HG03175 (cell line): Measurements from ENCODE around the gene PEX11G.
"Not testable (repeated sequence)": the region's sequence is repeated elsewhere in the genome, so short reads cannot be mapped to it uniquely, and the experiment has no call there.

ENCODE experiments used
- ATAC-seq: cut with Tn5 transposase; IDR thresholded peaks from one replicate; pipeline ENCODE4 v1.9.1; 2021; ENCODE audit warnings: mild to moderate bottlenecking, moderate library complexity; ENCODE audit not compliant: unreplicated experiment

PEX11G gene

DNA sequence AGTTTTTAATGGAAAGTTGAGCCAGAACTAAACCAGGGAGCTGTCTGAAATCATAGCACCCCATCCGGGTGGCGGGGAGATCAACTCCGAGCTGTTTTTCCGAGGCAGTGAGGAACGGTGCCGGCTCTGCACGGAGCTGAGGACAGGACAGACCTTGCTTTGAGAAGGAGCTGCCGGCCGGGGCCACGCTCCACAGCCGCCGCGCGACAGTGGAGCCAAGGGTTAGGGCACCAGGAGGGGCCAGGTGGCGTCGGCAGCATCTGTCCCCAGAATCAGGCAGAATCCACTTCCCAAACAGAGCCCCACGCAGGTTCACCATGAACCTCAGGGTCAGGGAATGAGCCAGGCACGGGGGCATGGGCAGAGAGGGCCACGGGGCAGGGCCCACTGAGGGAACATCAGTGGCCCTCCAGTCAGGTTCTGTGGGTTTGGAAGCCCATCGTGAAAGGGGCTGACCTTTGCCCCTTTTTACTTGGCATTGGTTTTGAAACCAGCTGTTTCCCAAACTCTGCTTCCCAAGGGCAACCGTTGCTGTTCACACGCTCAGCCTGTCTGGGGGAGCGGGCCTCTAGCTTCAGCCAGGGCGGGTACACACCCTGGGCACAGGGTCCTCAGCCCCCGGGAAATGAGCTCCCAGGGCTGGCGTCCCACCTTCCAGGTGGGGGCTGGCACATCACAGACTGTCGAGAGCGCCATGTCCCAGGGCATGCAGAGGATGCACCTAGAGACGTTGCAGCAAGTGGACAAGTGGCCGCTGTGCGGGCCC lies 18.1 kb downstream of the PEX11G start:
- no peak for ATAC-seq

DNA sequence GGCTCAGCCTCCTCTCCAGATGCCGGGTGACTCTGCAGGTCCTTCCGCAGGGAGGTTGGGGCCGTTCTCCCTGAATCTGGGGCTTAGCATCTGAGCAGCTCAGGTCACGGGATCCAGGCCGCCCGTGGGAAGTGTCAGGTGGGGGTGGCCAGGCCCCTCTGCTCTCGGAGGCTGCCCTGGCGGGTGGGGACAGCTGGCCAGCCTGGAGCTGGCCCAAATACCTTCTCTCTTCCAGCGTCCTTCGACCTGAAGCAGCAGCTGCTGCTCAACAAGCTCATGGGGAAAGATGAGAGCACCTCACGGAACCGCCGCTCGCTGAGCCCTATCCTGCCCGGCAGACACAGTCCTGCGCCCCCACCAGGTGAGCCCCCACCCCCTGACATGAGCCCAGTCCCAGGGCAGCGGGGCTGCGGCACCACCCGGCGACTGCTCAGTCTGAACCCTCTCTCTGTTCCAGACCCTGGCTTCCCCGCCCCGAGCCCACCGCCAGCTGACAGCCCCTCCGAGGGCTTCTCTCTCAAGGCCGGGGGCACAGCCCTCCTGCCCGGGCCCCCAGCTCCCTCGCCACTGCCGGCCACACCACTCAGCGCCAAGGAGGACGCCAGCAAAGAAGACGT lies 19.1 kb downstream of the PEX11G start:
- ATAC-seq = no peak

DNA sequence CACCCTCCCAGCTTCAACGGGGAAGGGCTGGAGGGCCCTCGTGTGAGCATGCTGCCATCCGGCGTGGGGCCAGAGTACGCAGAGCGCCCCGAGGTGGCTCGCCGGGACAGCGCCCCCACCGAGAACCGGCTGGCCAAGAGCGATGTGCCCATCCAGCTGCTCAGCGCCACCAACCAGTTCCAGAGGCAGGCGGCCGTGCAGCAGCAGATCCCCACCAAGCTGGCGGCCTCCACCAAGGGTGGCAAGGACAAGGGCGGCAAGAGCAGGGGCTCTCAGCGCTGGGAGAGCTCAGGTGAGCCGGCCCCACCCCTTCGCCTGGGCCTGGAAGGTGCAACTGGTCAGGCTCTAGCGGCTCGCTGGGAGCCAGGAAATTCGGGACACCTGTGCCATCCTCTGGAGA lies 20.0 kb downstream of the PEX11G start:
- no peak for ATAC-seq

DNA sequence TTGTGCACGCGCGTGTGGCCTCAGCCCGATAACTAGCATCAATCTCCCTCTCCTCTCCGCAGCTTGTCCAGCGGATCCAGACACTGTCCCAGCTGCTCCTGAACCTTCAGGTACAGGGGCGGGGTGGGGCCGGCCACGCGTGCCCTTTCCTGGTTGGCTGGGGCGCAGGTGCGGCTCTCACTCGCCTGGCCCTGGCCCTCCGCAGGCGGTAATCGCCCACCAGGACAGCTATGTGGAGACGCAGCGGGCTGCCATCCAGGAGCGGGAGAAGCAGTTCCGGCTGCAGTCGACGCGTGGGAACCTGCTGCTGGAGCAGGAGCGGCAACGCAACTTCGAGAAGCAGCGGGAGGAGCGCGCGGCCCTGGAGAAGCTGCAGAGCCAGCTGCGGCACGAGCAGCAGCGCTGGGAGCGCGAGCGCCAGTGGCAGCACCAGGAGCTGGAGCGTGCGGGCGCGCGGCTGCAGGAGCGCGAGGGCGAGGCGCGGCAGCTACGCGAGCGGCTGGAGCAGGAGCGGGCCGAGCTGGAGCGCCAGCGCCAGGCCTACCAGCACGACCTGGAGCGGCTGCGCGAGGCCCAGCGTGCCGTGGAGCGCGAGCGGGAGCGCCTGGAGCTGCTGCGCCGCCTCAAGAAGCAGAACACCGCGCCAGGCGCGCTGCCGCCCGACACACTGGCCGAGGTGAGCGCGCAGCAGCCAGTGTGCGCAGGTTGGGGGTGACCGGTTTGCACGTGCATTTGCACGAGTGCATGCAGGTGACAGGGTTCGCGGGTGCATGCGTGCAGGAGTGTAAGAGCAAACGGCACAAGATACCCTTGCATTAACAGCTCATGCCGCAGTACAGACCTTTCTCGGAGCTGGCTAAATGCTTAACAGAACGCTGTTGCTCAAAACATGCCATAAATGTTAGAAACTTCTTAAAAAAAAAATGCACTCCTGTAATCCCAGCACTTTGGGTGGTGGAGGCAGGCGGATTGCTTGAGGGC lies 21.5 kb downstream of the PEX11G start:
- no peak for ATAC-seq

DNA sequence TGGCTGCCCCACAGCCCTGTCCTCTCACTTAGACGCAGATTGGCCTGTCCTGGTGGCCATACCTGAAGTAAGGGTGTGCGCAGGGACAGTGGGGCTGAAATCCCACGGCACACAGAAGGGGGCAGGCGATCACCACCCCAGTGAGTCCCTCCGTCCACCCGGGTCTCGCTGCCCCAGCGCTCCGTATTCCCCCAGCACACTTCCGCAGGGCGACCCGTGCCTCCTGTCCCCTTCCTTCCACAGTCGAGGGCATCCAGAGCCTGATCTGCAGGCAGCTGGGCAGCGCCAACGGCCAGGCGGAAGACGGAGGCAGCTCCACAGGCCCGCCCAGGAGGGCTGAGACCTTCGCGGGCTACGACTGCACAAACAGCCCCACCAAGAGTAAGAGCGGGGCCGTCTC lies 25.3 kb downstream of the PEX11G start:
- no peak for ATAC-seq

DNA sequence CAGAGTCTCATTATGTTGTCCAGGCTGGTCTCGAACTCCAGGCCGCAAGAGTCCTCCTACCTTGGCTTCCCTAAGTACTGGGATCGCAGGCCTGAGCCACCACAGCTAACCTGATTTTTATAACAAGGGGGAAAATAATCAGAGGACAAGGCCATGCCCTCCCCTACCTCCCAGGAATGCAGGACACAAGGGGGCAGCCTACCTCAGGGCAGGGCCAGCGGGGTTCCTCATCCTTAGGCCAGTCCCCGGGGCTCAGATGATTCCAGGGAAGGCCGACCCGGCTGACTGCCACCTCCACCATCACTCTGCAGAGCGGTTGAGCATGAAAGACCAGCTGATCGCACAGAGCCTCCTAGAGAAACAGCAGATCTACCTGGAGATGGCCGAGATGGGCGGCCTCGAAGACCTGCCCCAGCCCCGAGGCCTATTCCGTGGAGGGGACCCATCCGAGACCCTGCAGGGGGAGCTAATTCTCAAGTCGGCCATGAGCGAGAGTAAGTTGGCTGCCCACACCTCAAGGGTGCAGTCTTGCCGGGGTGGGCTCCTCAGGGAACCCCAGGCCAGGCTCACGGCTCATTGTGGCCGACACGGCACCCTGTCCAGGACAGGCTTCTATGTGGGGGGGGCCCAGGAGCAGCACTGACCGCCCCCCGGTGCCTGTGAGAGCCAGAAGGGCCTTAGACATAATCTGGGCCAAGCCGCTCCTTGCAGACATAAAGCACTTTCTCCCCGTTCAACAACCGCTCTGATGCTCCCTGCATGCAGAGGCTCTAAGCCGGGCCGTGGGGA lies 26.8 kb downstream of the PEX11G start:
- ATAC-seq = no peak

DNA sequence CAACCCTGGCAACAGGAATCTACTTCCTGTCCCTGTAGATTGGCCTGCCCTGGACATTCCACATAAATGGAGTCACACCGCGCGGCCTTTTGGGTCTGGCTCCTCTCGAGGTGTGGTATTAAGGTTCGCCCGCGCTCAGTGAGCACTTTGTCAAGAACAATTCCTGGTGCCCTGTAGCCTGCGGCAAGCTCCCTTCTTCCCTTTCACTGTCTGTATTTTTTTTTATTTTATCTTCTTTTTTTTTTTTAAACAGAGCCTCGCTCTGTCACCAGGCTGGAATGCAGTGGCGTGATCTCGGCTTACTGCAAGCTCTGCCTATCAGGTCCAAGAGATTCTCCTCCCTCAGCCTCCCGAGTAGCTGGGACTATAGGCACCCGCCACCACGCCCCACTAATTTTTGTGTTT lies 28.3 kb downstream of the PEX11G start:
- no peak for ATAC-seq

DNA sequence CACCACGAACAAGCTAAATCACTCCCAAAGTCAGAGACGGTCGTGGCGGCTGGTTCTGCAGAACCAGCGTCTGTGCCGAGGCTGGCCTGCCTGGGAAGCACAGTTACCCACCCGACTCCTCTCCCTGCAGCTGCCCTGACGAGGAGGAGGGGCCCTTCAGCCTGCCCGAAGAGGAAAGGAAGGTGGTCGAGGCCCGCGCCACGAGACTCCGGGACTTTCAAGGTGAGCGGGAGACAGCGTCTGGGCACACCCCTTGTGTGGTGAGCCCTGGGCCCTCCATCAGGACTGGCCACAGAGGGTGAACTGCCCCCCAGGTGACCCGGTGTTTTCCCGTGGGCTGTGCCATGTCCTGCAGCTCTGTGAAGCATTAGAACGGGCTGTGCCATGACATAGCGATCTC lies 29.1 kb downstream of the PEX11G start:
- ATAC-seq = no peak

DNA sequence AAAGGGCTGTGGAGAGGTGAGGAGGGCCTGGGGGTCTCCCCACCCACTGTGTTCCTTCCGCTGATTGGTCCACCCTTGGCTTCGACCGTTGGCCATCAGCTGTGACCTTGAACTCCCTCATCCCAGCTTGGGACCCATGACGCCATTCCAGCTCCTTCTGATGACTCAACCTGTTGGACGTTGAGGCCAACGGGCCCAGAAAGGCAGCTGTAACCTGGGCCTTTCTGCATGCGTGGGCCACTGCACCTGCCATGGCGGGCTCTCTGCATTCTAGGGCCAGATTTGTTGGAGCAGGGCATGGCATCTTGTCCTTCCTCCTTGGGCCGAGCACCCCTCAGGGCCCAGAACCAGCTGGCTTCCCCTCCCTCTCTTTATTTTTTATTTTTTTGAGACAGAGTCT lies 30.2 kb downstream of the PEX11G start:
- no peak for ATAC-seq

DNA sequence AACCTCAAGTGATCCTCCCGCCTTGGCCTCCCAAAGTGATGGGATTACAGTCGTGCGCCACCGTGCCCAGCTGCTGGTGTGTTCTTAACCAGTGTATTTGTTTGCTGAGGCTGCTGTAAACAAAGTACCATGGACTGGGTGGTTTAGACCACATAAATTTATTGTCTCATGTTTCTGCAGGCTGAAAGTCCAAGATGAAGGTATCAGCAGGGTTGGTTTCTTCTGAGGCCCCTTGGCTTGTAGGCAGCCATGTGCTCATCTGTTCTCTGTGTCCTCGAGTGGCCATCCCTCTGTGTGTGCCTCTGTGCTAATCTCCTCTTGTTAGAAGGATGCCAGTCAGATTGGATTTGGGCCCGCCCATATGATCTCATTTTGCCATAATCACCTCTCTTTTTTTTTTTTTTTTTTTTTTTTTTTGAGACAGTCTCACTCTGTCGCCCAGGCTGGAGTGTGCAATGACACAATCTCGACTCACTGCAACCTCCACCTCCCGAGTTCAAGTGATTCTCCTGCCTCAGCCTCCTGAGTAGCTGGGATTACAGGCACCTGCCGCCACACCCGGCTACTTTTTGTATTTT lies 31.8 kb downstream of the PEX11G start:
- ATAC-seq = no peak

DNA sequence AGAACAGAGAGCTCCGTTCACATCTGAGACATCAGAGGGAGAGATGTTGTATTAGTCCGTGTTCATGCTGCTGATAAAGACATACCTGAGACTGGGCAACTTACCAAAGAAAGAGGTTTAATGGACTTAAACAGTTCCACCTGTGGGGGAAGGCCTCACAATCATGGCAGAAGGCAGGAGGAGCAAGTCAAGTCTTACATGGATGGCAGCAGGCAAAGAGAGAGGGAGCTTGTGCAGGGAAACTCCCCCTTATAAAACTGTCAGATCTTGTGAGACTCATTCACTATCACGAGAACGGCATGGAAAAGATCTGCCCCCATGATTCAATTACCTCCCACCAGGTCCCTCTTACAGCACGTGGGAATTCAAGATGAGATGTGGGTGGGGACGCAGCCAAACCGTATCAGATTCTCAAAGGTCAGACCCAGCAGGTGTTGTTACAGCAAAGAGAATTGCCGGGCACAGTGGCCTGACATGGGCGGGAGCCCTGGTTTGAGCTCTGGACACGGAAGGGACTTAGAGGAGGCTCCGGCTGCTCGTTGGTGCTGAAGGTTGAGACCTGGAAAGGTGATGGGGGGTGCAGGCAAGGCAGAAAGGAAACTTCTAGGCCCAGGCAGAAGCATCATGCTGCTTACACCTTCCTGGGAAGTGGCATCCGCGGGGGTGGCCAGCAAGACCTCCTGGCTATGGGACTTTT lies 33.1 kb downstream of the PEX11G start:
- no peak for ATAC-seq

DNA sequence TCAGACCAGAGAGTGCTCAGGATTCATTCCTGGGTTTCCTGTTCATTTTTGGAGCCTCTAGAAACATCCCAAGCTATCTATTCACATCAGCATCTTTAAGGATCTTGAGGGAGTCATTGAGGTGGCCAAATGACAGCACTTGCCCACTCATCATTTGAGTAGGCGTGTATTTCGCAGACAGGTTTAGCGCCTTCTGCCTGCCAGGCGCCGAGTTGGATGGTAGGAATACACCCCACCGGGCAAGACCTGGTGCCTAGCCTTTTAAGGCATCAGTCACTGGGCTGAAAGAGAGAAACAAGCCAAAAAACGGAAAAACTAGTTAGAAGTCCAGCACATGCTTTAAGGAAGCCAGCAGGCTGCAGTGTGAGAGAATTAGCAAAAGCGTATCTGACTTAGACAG lies 33.8 kb downstream of the PEX11G start:
- no peak for ATAC-seq

DNA sequence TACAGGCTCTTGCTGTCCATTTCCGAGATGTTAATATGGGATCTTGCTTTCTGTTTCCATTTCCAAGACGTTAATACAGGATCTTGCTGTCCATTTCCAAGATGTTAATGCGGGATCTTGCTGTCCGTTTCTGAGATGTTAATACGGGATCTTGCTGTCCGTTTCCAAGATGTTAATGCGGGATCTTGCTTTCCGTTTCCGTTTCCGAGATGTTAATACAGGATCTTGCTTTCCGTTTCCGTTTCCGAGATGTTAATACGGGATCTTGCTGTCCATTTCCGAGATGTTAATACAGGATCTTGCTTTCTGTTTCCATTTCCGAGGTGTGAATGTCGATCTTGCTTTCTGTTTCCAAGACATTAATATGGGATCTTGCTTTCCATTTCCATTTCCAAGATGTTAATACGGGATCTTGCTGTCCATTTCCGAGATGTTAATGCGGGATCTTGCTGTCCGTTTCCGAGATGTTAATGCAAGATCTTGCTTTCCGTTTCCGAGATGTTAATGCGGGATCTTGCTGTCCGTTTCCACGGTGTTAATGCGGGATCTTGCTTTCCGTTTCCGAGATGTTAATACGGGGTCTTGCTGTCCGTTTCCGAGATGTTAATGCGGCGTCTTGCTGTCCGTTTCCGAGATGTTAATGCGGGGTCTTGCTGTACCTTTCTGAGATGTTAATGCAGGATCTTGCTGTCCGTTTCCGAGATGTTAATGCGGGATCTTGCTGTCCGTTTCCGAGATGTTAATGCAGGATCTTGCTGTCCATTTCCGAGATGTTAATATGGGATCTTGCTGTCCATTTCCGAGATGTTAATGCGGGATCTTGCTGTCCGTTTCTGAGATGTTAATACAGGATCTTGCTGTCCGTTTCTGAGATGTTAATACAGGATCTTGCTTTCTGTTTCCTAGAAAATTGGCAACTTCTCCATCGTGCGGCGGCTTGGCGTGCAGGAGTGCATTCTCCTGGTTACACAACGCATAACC lies 38.3 kb downstream of the PEX11G start:
- no peak for ATAC-seq

DNA sequence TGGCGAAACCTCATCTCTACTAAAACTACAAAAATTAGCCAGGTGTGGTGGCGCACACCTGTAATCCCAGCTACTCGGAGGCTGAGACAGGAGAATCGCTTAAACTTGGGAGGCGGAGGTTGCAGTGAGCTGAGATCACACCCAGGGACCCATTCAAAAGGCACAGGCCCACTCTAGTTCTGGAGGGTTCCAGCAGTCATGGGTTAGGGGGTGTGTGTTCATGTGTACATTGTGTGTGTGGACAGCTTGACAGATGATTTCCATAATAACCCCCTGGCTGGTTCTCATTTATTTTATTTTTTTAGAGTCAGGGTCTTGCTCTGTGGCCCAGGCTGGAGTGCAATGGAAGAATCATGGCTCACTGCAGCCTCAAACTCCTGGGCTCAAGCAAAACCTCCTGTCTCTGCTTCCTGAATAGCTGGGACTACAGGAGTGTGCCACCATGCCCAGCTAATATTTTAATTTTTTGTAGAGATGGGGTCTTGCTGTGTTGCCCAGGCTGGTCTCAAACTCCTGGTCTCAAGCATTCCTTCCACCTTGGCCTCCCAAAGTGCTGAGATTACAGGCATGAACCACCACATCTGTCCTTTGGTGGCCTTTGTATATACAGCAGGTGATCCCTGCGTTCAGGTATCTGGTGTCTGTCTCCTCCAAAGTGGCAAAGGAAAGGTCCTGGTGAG lies 39.3 kb downstream of the PEX11G start:
- not testable (repeated sequence) for ATAC-seq

DNA sequence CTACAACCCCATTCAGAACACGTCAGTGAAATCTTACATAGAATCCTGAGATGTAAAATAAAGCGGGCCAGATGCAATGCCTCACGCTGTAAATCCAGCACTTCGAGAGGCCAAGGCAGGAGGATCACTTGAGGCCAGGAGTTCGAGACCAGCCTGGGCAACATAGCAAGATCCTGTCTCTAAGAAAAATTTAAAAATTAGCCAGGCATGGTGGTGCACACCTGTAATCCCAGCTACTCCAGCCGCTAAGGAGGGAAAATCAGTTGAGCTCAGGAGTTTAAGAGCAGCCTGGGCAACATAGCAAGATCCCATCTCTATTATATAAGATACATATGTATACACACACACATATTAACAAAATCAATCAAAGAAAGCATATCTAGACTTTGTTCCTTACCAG lies 41.2 kb downstream of the PEX11G start:
- ATAC-seq = no peak

DNA sequence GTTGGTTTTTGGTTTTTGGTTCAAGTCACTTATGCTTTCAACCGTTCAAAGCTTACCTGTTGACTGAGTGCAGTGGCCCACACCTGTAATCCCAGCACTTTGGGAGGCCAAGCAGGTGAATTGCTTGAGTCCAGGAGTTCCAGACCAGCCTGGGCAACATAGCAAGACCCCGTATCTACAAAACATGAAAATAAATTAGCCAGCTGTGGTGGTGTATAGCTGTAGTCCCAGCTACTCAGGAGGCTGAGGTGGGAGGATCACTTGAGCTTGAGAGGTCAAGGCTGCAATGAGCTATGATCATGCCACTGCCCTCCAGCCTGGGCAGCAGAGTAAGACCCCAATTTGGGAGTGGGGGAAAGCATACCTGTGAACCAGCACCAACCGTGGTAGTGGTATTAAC lies 43.7 kb downstream of the PEX11G start:
- no peak for ATAC-seq

DNA sequence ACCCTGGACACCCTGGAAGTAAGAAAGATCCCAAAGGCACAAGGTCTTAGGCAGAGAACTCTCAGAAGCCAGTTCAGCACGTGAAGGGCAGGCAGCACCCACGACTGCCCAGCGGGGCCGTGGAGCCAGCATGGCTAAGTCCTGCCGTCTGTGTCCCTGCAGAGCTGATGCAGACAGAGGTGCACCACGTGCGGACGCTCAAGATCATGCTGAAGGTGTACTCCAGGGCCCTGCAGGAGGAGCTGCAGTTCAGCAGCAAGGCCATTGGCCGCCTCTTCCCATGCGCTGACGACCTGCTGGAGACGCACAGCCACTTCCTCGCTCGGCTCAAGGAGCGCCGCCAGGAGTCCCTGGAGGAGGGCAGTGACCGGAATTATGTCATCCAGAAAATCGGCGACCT lies 44.8 kb downstream of the PEX11G start:
- no peak for ATAC-seq

DNA sequence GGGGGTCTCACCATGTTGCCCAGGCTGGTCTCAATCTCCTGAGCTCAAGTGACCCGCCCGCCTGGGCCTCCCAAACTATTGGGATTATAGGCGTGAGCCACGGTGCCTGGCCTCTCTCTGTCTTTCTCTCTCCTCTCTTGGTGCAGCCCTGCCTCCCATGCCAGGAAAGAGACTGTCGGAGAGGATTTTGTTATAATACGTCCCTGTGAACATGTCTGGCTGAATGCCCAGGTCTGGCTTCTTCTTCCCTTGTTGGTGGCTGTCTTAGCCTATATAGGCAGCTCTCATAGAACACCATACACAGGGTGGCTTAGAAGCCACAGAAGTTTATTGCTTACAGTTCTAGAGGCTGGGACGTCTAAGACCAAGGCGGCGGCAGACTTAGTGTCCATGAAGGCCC lies 46.4 kb downstream of the PEX11G start:
- ATAC-seq = no peak
